ENCODE measurements around the gene ID3. TPM values are rescaled to one million over a fixed set of nuclear protein-coding genes. Genes with fewer than 3 reads are reported as not detected.

Gene ID3
- total and polyA plus RNA-seq, 9 of the 15 experiments (the other 6 are each of a cell fraction or from before 2014, with no cell fraction given) = 6.8 to 59.8 (median 23.5) TPM

- peak in 1 of 2 experiments; percentile 14 for TF ChIP-seq E2F6 (IDR thresholded peaks at IDR 0.05; ENCODE audit: borderline replicate concordance in 1 of 2, extremely low read depth in 1 of 2, insufficient read depth in 1 of 2, insufficient read length in 1 of 2, low read depth in 1 of 2, low read length in 1 of 2, poor library complexity in 1 of 2, severe bottlenecking in 1 of 2)
- TF ChIP-seq SRSF3 (IDR thresholded peaks at IDR 0.05; ENCODE audit: insufficient read depth, low read length) = no peak
- TF ChIP-seq NFXL1 (CRISPR knock-in tag; IDR thresholded peaks at IDR 0.05) = no peak
- peak; percentile 48 for TF ChIP-seq DACH1 (IDR thresholded peaks at IDR 0.05; ENCODE audit: partially characterized antibody)
- no peak for TF ChIP-seq ZFX (CRISPR knock-in tag; IDR thresholded peaks at IDR 0.05)
- TF ChIP-seq RFX5 (IDR thresholded peaks at IDR 0.05; ENCODE audit: low read depth, low read length) = no peak
- no peak for TF ChIP-seq PREB (CRISPR knock-in tag; IDR thresholded peaks at IDR 0.05)
- no peak for TF ChIP-seq HDAC6 (IDR thresholded peaks at IDR 0.05; ENCODE audit: low read depth, low read length)
- no peak for TF ChIP-seq ZNF511 (CRISPR knock-in tag; IDR thresholded peaks at IDR 0.05)
- no peak for TF ChIP-seq ZBTB1 (CRISPR knock-in tag; IDR thresholded peaks at IDR 0.05; ENCODE audit: borderline replicate concordance, low read depth)
- no peak for TF ChIP-seq PCBP2 (IDR thresholded peaks at IDR 0.05; ENCODE audit: low read depth, low read length, poor library complexity, severe bottlenecking)
- 0 out of 4 replicates have a peak, but pooled peaks of 1 of the 2 experiments have one; percentile 17 for TF ChIP-seq ZMIZ1 (IDR thresholded peaks at IDR 0.05; ENCODE audit: low read depth in 2 of 2, low read length in 2 of 2)
- TF ChIP-seq ZNF121 (CRISPR knock-in tag; conservative IDR thresholded peaks at IDR 0.05) = no peak
- no peak for TF ChIP-seq KDM5B (IDR thresholded peaks at IDR 0.05; ENCODE audit: insufficient replicate concordance, low read depth, low read length)
- no peak for TF ChIP-seq PCBP1 (IDR thresholded peaks at IDR 0.05; ENCODE audit: low read depth, low read length, poor library complexity, severe bottlenecking)
- TF ChIP-seq NFIC (IDR thresholded peaks at IDR 0.05) = peak; percentile 97
- no peak for TF ChIP-seq ZC3H11A (IDR thresholded peaks at IDR 0.05; ENCODE audit: low read depth, low read length)
- 0 out of 2 replicates have a peak, but pooled peaks have one; percentile 54 for TF ChIP-seq ZBTB9 (CRISPR knock-in tag; IDR thresholded peaks at IDR 0.05)
- TF ChIP-seq MAFG (tag; conservative IDR thresholded peaks at IDR 0.05) = peak; percentile 50
Observed at GRCh38 chr1:23528250-23528978, 30.9 kb downstream of the ID3 start (continued).
